ENCODE data around the gene UBE2G2.

Gene UBE2G2

DNA sequence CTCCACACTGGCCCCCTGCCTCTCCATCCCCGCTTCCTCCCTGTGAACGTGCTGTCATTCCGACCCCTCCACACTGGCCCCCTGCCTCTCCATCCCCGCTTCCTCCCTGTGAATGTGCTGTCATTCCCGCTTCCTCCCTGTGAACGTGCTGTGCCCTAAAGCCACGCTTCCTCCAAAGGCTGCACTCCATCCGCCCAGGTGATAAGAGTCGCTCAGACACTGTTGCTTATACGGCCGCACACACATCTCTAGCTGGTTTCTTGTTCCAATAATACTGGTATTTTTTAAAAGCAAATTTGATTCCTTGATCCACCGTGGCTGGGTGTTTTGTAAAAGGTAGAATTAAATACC, 51.0 kb downstream of the UBE2G2 start:
- TF ChIP-seq TAF1 (IDR thresholded peaks at IDR 0.05; ENCODE audit: borderline replicate concordance, low read depth, low read length) (no peak), POLR2AphosphoS5 (IDR thresholded peaks at IDR 0.05; ENCODE audit: low read depth, low read length) (no peak), POLR2A (IDR thresholded peaks at IDR 0.05; ENCODE audit: low read depth, low read length) (no peak)
- FAIRE-seq (no peak), DNase-seq (ENCODE audit: insufficient read length) (no peak)

GRCh38 chr21:44749759-44750674, 51.6 kb downstream of the UBE2G2 start:
- FAIRE-seq (no peak), DNase-seq (ENCODE audit: insufficient read length) (no peak)
- TF ChIP-seq POLR2A (IDR thresholded peaks at IDR 0.05; ENCODE audit: low read depth, low read length) = no peak
- TF ChIP-seq TAF1 (IDR thresholded peaks at IDR 0.05; ENCODE audit: borderline replicate concordance, low read depth, low read length) = no peak
- no peak for TF ChIP-seq POLR2AphosphoS5 (IDR thresholded peaks at IDR 0.05; ENCODE audit: low read depth, low read length)

- DNase-seq (ENCODE audit: insufficient read length) = no peak
- no peak for FAIRE-seq
- TF ChIP-seq TAF1 (IDR thresholded peaks at IDR 0.05; ENCODE audit: borderline replicate concordance, low read depth, low read length) = no peak
- TF ChIP-seq POLR2A (IDR thresholded peaks at IDR 0.05; ENCODE audit: low read depth, low read length) = no peak
- no peak for TF ChIP-seq POLR2AphosphoS5 (IDR thresholded peaks at IDR 0.05; ENCODE audit: low read depth, low read length)
Observed at GRCh38 chr21:44749116-44749758, 52.4 kb downstream of the UBE2G2 start.

DNA sequence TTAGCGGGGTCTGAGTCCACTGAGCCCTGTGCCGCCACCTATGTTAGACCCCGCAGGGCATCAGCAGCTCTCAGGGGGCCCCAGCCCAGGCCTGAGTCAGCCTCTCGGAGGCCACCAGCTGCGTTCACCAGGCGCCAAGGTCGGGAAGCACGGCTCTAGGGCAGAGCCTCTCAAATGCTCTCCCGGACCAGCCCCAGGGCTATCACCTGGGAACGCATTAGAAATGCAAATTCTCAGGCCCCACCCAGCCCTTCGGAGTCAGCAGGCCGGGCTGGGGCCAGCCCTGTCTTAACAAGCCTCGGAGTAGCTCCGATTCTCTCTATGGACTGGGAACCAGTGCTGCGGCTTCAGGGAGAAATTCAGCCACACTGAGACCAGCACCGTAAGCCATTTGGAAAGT, 53.0 kb downstream of the UBE2G2 start:
- DNase-seq (ENCODE audit: insufficient read length) = no peak
- no peak for FAIRE-seq
- TF ChIP-seq POLR2A (IDR thresholded peaks at IDR 0.05; ENCODE audit: low read depth, low read length) = no peak
- no peak for TF ChIP-seq TAF1 (IDR thresholded peaks at IDR 0.05; ENCODE audit: borderline replicate concordance, low read depth, low read length)
- no peak for TF ChIP-seq POLR2AphosphoS5 (IDR thresholded peaks at IDR 0.05; ENCODE audit: low read depth, low read length)

DNA sequence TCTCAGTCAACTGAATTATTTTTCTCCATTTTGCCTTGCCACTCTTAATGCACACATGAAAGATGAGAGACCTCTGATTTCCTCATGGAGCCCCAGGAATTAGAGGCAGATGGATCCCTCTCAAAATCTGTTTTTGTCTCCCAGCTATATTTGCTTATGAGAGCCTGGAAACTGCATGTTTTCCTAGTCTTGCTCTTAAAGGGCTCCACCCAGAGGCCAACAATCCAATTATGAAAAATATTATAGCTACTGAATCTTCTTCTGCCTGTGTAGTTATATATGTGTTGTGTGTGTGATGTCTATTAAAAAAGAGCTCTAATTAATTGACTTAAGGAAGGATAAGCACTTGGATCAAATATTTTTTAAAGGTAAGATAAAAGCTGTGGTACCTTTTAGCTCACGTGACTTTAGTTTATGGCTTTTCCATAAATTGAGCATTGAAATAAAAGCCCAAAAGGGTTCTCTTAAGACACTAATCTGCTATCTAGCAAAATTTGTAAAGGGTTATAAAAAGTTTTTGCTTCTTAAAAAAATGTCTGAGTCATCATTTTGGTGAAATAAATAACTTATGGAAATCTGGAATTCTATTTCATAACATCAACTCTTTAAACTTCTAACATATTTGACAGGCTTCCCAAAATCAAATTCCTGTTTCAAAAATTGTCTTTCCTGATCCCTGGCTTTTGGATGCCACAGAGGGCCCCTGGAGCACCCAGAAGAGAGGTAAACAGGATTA, 59.0 kb downstream of the UBE2G2 start:
- DNase-seq (ENCODE audit: insufficient read length) (no peak), FAIRE-seq (no peak)
- TF ChIP-seq POLR2AphosphoS5 (IDR thresholded peaks at IDR 0.05; ENCODE audit: low read depth, low read length) (no peak), TAF1 (IDR thresholded peaks at IDR 0.05; ENCODE audit: borderline replicate concordance, low read depth, low read length) (no peak), POLR2A (IDR thresholded peaks at IDR 0.05; ENCODE audit: low read depth, low read length) (no peak)

DNA sequence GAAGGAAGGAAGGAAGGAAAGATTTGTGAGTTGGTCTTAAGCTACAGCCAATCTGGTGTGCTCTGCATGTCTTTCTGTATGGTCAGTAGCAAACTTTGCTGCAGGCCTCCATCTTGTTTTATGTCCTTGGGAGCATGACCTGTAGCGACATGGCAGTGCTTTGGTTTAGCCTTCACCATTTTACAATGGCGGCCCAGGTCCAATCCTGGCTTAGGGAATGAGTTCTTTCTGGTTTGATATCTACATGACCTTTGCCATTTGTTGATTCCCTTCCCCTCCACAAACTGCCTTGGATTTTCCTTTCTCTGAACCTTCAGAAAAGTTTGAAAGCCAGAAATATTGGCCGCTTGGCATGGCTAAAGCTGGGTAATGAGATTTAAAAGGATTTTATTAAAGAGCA, 59.7 kb downstream of the UBE2G2 start:
- no peak for TF ChIP-seq TAF1 (IDR thresholded peaks at IDR 0.05; ENCODE audit: borderline replicate concordance, low read depth, low read length)
- TF ChIP-seq POLR2A (IDR thresholded peaks at IDR 0.05; ENCODE audit: low read depth, low read length) = no peak
- FAIRE-seq = no peak
- no peak for DNase-seq (ENCODE audit: insufficient read length)

DNA sequence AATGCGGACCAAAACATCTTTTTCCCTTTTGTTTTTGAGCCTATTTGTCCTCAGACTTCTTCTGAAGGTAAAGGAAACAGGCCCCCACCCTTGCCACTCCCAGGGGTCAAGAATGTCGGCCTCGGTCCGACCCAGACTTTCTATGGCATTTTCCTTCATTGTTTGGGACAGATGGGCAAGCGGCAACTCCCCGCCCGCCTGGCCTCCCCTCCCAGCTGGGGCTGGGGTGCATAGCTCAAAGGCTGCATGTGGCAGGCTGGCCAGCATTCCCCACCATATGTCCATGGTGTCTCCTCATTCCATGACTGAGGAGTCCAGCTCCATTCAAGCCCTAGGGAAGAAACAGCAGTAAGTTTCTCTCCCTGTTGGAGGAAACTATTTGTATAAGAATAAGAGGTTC, 60.9 kb downstream of the UBE2G2 start:
- TF ChIP-seq POLR2AphosphoS5 (IDR thresholded peaks at IDR 0.05; ENCODE audit: low read depth, low read length) (no peak), TAF1 (IDR thresholded peaks at IDR 0.05; ENCODE audit: borderline replicate concordance, low read depth, low read length) (no peak), POLR2A (IDR thresholded peaks at IDR 0.05; ENCODE audit: low read depth, low read length) (no peak)
- DNase-seq (ENCODE audit: insufficient read length) = no peak
- FAIRE-seq = no peak

DNA sequence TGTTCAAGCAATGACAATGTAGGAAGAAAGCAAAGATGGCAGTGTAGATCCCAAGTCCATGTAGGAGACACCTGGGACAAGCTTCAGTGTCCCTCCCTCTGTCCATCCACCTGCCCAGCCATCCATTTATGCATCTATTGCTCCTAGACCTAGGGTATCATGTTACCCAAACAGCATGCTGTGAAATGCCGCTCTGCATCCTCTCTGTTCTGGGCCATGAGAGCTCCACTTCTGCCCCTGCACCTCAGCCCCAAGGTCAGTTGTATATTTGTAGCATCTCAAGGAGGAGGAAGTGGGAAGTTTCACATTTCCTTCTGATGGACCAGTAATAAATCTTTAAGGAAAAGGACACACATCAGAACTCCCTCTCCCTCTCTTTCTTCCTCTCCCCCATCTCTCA, 62.3 kb downstream of the UBE2G2 start:
- FAIRE-seq = no peak
- no peak for DNase-seq (ENCODE audit: insufficient read length)
- no peak for TF ChIP-seq POLR2A (IDR thresholded peaks at IDR 0.05; ENCODE audit: low read depth, low read length)
- TF ChIP-seq TAF1 (IDR thresholded peaks at IDR 0.05; ENCODE audit: borderline replicate concordance, low read depth, low read length) = no peak
- no peak for TF ChIP-seq POLR2AphosphoS5 (IDR thresholded peaks at IDR 0.05; ENCODE audit: low read depth, low read length)

- no peak for FAIRE-seq
- no peak for TF ChIP-seq POLR2AphosphoS5 (IDR thresholded peaks at IDR 0.05; ENCODE audit: low read depth, low read length)
- no peak for DNase-seq (ENCODE audit: insufficient read length)
Observed at GRCh38 chr21:44738621-44739020, 63.0 kb downstream of the UBE2G2 start.

- DNase-seq (ENCODE audit: insufficient read length) (no peak), FAIRE-seq (no peak)
- TF ChIP-seq TAF1 (IDR thresholded peaks at IDR 0.05; ENCODE audit: borderline replicate concordance, low read depth, low read length) (no peak), POLR2A (IDR thresholded peaks at IDR 0.05; ENCODE audit: low read depth, low read length) (no peak), POLR2AphosphoS5 (IDR thresholded peaks at IDR 0.05; ENCODE audit: low read depth, low read length) (no peak)
Observed at GRCh38 chr21:44737706-44738354, 63.8 kb downstream of the UBE2G2 start.

DNA sequence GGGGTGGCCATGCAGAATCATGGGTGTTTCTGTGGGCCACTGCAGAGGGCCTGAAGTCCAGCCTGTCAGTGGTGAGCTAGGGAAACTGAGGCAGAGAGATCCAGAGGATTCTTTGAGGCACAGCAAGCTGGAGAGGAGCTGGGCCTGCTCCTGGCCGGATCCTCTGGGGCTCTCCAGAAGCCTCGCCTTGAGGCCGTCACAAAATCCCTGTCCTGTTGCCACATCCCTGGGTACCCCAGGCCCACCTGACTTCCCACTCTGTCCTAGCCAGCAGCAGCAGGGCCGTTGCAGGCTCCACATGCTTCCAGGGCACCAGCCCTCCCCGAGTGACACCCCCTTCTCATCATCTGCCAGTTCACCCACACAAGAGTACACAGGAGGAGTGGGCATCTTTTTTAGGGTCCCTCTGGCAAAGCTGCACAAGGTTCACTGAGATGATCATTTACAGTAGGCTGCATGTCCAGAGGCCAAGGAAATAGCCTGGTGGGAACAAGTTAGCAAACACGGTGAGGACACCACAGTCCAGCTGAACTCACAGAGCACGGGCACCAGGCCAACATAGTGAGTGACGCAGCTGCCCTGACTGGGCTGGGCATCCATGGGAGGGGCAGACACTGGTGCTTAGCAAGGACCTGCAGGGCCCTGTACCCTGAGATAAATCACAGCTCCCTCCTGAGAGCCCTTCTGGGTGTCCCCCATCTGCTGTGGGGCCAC, 65.2 kb downstream of the UBE2G2 start:
- FAIRE-seq = no peak

More for the DNA sequence above, 65.2 kb downstream of the UBE2G2 start:
- TF ChIP-seq POLR2AphosphoS5 (IDR thresholded peaks at IDR 0.05; ENCODE audit: low read depth, low read length) (no peak), TAF1 (IDR thresholded peaks at IDR 0.05; ENCODE audit: borderline replicate concordance, low read depth, low read length) (no peak), POLR2A (IDR thresholded peaks at IDR 0.05; ENCODE audit: low read depth, low read length) (no peak)
- no peak for DNase-seq (ENCODE audit: insufficient read length)

All from GM12892 (cell line).